GM18951 (cell line): Measurements from ENCODE around the gene VSTM1.
"Not testable (repeated sequence)": the region's sequence is repeated elsewhere in the genome, so short reads cannot be mapped to it uniquely, and the experiment has no call there.

Source experiments
- POLR2A ChIP-seq: IDR thresholded peaks from 4 replicates; pipeline ENCODE4 v1.6.1; 2011; ENCODE audit warnings: mild to moderate bottlenecking; ENCODE audit not compliant: insufficient read length, insufficient read depth; ENCODE audit errors: extremely low read depth
- in situ Hi-C: fragments of 300-500 bp; cut with MboI; formaldehyde crosslinking; loops from one replicate; pipeline ENCODE4 v1.12.0; 2022; ENCODE audit warnings: low sequenced_read_pairs, mixed read lengths, inconsistent platforms; ENCODE audit not compliant: unreplicated experiment

Gene VSTM1

DNA sequence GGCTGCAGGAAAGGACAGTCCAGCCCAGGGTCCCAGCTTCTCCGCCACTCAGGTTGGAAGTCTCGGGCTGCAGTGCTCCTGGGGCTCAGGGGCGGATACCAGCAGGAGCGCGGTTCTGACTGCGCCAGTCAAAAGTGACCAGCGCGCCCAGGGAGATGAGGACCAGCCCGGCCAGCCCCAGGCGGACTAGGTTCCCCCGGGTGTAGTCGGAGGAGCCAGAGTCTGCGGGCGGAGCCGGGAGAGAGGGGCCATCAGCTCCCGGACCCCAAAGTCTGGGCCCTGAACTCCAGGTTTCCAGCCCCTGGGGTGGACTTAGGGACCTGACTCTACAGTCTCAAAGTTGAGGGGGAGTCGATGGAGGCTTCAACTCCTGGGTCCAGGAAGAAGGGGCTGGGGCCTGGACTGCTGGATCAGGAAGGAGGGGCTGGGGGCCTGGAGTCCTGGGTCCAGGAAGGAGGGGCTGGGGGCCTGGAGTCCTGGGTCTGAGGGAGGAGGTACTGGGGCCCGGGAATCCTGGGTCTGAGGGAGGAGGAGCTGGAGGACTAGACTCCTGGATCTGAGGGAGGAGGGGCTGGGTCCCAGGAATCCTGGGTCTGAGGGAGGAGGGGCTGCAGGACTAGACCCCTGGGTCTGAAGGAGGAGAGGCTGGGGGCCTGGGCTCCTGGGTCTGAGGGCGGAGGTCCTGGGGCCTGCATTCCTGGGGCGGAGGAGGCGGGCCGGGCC is 31.6 kb upstream of the VSTM1 start:
- in situ Hi-C loops: no loop called here
- TF ChIP-seq POLR2A: no peak

DNA sequence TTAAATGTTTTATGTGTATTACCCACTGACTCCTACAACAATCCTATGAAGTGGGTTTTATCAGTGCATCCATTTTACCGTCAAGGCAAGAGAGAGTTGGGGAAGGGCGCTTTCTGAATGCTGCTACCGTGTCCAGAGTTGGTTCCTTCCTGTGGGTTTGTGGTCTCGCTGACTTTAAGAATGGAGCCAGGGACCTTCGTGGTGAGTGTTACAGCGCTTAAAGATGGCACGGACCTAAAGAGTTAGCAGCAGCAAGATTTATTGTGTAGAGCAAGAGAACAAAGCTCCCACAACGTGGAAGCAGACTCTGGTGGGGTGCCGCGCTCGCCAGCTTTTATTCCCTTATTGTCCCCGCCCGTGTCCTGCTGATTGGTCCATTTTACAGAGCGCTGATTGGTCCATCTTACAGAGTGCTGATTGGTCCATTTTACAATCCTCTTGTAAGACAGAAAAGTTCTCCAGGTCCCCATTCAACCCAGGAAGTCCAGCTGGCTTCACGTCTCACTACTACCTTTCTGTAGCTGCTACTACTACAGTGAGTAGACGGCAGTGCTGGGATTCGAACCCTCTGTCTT is 30.8 kb upstream of the VSTM1 start:
- in situ Hi-C loops: no loop called here

DNA sequence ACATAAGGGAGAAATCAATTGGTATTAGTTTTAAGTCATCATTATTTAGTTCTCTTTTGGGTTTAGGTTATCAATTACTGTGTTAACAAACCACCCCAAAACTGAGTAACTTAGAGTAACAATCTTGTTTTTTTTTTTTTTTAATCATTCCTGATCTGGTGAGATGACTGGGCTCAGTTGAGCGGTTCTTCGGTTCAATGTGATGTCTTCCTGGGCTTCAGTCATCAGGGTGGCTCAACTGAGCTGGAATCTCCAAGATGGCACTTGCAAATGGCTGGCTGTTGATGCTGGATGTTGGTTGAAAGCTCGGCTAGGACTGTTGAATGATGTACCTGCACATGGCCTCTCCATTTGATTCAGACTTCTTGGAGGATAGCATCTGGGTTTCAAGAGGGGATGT is 20.7 kb upstream of the VSTM1 start:
- TF ChIP-seq POLR2A: no peak
- in situ Hi-C loops: no loop called here

More for the DNA sequence above, 30.8 kb upstream of the VSTM1 start:
- no peak for TF ChIP-seq POLR2A

DNA sequence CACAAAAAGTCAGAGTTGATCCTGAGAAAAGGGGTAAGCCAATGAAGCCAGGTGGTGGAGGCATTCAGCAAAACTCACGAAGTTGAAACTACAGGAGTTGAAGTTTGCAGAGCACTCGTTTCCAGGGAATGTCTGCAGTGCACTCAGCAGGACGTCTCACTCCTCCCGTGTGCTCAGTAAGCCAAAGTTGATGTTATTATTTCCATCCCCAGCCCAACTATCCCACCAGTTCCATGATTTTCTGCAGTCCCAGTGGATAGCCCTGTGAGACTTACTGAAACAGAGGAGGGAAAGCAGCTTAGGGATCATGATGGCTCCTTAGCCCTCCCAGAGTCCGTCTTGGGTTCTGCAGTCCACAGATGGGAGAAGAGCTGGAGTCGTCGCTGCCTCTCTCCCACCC is 17.3 kb upstream of the VSTM1 start, which contains the start of gene TARM1:
TARM1 (minus strand) TSS at position 334 of the 400 bp plus-strand sequence; CDS start at position 309, 25 bp downstream.
- in situ Hi-C loops: no loop called here
- no peak for TF ChIP-seq POLR2A

DNA sequence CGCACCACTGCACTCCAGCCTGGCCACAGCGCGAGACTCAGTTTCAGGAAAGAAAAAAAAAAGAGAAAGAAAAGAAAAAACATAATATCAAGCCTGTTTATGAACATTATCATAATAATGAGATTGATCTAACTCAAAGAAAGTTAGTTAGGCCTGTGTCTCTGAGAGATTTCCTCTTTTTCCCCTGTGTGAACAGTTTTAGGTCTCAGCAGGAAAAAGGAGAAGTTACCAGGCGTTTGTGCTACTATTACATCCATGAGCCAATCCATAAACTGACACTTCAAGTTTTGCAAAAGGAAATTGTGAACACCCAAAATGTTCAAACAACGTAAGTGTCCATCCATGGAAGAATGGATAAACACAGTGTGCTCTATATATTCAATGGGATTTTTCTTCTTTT is 13.6 kb upstream of the VSTM1 start:
- TF ChIP-seq POLR2A: no peak
- in situ Hi-C loops: no loop called here

DNA sequence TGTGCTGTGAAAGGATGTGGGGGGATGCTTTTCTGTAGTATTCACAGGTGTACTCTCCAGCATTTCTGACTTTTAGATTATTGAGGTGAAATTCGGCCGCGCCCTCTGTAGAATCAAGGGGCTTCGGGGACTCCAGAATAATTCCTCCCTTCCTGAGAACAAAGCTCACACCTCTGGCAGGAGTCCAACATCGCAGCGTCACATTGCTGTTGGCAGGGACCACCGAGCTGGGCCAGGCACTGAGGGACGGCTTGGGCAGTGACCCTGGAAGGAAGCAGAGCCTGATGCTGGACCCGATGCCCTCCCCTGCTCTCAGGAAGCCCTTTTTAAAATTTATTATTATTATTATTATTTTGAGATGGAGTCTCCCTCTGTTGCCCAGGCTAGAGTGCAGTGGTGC is 11.2 kb upstream of the VSTM1 start:
- in situ Hi-C loops: no loop called here
- TF ChIP-seq POLR2A: no peak

DNA sequence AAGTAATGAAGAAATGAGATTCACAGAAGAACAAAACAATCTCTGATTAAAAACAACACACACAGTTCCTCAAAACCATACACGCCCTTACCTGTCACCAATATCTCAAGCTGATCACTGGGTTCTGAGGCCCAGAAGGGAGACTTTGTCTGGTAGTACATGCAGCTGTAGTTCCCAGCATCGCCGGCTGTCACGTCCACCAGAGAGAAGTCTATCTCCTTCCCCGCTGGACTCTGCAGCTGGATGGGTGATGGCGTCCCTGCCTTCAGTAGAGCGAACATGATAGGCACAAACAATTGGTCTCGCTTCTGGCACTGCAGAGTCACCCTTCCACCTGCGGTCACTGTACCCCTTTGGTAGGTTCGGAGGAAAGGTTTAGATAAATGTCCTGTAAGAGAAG is 10.1 kb upstream of the VSTM1 start:
- in situ Hi-C loops: no loop called here

DNA sequence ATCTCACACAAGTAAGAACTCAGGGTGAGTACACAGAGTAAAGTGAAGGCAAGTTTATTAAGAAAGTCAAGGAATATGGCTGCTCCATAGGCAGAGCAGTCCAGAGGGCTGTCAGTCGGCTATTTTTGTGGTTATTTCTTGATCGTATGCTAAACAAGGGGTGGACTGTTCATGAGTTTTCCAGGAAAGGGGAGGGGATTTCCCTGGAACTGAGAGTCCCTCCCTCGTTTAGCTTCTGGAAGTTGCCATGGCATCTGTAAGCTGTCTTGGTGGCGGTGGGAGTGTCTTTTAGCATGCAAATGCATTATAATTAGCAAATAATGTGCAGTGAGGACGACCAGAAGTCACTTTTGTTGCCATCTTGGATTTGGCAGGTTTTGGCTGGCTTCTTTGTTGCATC is 5.8 kb upstream of the VSTM1 start:
- TF ChIP-seq POLR2A: no peak
- in situ Hi-C loops: no loop called here

More for the DNA sequence above, 10.1 kb upstream of the VSTM1 start:
- no peak for TF ChIP-seq POLR2A

DNA sequence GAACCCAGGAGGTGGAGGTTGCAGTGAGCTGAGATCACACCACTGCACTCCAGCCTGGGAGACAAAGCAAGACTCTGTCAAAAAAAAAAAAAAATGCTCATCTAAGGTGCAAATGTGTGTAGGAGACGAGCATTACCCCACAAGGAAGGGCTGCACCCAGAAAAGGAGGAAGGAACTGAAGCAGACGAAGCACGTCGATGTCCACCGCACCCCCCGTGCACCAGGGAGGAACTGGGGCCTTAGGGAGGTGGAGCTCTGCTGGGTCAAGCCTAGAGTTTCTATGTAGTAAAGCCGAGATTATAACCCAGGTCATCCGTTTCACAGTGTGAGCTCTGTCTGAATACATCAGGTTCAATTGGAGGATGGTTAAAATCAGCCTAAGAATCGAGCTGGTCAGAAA is 1.1 kb downstream of the VSTM1 start:
- TF ChIP-seq POLR2A: no peak
- in situ Hi-C loops: no loop called here

DNA sequence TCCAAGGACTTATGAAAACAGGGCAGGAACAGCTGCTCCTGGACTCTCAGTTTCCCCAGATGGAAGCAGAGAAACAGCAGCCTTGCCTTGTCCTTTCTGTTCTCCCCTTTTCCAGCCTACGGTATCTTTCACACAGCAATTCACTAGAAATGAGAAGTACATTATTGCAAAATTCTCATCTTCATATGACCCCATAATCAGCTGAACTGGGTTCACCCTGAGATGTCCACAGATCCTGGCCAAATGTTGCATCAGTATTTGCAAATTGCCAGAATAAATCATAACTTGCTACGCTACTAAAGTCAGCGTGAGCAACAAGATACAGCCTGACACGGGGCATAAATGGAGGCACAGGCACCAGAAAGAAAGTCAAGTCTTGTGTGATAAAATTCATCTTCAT is 16.1 kb downstream of the VSTM1 start:
- in situ Hi-C loops: no loop called here
- no peak for TF ChIP-seq POLR2A

DNA sequence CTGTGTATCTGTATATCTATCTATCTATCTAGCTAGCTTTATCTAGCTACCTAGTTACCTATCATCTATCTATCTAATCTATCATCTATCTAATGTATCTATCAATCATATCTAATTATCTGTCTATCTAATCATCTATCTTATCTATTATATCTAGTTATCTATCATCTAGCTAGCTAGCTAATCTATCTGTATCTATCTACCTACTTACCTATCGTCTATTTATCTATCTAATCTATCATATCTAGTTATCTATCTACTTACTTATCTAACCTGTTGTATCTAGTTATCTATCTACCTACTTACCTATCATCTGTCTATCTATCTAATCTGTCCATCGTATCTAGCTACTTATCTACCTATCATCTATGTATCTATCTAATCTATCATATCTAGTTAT is 17.9 kb downstream of the VSTM1 start:
- in situ Hi-C loops: no loop called here
- no peak for TF ChIP-seq POLR2A

DNA sequence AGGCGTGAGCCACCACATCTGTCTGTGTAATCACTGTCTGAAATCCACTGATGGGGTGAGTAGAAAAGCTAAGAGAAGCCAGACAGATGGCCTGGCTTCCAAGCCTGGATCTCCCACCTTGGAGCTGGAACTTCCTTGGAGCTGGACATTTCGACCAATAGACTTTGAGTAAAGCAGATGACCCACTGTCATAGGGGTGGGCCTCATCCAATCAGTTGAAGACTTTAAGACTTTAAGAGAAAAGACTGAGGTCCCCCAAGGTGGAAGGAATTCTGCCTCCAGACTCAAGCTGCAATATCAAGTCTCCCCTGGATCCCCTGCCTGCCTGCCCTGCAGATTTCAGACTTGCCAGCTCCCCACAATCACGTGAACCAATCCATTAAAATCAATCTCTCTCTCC is 20.7 kb downstream of the VSTM1 start:
- in situ Hi-C loops: no loop called here
- TF ChIP-seq POLR2A: no peak

DNA sequence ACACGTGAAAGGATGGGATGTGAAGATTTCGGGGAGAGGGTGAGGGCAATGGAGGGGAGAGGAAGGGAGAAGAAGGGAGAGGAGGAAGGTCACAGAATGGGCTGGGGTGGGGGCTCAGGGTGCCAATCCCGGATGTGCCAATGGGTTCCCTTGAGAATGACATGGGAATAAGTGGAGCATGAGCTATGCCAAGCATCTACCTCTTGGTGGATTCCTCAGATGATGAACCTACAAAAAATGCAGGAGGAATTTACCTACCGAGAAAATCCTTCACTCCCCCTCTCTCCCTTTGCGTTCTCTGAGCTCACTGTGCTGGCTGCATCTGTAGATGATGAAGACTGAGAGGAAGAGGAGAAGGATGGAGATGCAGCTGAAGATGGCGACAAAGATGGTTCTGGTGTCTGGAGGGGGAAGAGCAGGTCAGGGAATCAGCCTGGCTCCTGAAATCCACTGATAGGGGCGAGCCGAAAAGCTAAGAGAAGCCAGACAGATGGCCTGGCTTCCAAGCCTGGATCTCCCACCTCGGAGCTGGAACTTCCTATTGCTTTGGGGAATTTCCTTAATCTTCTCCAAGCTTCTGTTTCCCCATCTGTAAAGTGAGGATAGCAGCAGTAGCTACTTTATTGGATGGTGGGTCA is 21.6 kb downstream of the VSTM1 start:
- TF ChIP-seq POLR2A: no peak

DNA sequence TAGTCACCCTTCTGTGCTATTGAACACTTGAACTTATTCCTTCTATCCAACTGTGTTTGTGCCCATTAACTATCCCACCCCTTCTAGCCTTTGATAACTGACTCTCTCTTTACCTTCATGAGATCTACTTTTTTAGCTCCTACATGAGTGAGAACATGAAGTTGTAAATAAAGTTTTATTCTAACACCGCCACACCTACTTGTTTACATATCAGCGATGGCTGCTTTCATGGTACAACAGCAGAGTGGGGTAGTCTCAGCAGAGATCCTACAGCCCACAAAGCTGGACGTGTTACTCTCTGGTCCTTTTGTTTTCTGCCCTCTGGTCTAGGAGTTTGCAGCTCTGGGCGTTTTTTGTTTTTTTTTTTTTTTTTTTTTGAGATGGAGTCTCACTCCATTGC is 23.7 kb downstream of the VSTM1 start:
- in situ Hi-C loops: no loop called here
- no peak for TF ChIP-seq POLR2A

More for the DNA sequence above, 21.6 kb downstream of the VSTM1 start:
- in situ Hi-C loops: no loop called here

DNA sequence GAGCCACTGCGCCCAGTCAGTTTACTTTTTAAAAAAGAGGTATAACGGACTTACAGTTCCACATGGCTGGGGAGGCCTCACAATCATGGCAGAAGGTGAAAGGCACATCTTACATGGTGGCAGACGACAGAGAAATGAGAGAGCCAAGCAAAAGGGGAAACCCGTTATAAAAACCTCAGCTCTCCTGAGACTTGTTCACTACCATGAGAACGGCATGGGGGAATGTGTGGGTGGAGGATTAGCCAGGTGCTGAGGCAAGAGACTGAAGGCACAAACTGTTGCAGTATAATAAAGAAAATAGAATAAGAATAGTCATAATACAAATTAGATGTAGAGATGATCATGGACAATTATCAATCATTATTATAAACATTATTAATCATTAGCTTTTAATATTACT is 27.2 kb downstream of the VSTM1 start:
- in situ Hi-C loops: not testable (repeated sequence)
